Measurements from ENCODE around the gene ZNF786. TPM values are rescaled to one million over a fixed set of nuclear protein-coding genes. Genes with fewer than 3 reads are reported as not detected.

Gene ZNF786
- total and polyA plus RNA-seq, 10 of the 15 experiments (the other 5 are each of a cell fraction or from before 2014, with no cell fraction given), result 0.47 to 7.0 (median 4.2) TPM

DNA sequence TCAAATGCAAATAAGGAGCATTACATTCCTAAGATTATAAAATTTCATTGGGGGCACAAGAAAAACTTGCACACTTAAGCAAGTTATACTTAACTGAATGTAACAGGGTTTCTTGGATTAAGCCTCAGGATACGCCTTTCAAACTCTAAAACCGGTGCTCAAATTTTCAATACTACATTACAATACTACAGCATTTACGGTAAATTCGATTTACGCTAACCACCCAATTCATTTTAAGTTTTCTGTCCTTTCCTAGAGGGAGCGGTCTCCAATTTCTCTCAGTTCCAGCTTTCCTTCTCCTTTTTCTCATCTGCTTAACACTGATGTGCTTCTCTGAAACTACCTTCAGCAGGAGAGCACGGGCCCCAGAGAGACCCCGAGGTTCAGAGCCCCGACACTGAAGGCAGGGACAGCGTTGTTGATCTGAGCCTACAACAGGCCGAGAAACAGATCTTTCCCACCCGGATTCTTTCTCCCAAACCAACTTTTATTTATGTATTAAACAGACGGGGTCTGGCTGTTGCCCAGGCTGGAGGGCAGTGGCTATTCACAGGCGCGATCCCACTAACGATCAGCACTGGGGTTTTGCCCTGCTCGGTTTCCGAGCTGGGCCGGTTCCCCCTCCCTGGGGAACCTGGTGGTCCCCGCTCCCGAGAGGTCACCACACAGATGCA is 34.8 kb upstream of the ZNF786 start (continued):
- TF ChIP-seq SMC3 (IDR thresholded peaks at IDR 0.05; ENCODE audit: borderline replicate concordance, low read length), result no peak

DNA sequence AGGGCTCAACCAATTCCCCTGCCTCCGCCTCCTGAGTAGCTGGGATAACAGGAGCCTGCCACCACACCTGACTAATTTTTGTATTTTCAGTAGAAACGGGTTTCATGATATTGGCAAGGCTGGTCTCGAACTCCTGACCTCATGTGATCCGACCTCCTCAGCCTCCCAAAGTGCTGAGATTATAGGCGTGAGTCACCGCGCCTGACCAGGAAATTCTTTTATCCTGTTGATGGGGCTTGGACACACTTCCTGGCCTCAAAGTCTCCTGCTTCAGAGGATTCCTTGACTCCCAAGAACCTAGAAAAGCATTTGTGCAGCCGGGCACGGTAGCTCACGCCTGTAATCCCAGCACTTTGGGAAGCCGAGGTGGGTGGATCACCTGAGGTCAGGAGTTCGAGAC is 19.5 kb upstream of the ZNF786 start:
- no peaks in the 10 kb centered on the region for H3K4me1 ChIP-seq (ENCODE audit: control insufficient read depth, insufficient read depth, low read length)
- H2AFZ ChIP-seq (ENCODE audit: control insufficient read depth, low read depth, low read length), result no peak overlapping the region
- DNase-seq (ENCODE audit: low read depth, low spot score) (no peak), ATAC-seq (no peak), FAIRE-seq (no peak)
- no peak overlapping the region for H3K9ac ChIP-seq (ENCODE audit: control insufficient read depth, insufficient read depth, low read length)
- SMC1A ChIA-PET (ENCODE audit: uncharacterized antibody, unreplicated experiment), result no interaction called here
- CTCF ChIA-PET, result no interaction called here
- no peaks in the 10 kb centered on the region for H3K36me3 ChIP-seq (ENCODE audit: control insufficient read depth in 2 of 2, insufficient read depth in 2 of 2, low read length in 1 of 2)
- TF ChIP-seq SP1 (IDR thresholded peaks at IDR 0.05; ENCODE audit: low read depth, low read length), result no peak
- TF ChIP-seq, protein P1, sequence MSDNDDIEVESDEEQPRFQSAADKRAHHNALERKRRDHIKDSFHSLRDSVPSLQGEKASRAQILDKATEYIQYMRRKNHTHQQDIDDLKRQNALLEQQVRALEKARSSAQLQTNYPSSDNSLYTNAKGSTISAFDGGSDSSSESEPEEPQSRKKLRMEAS (IDR thresholded peaks at IDR 0.05; ENCODE audit: low read depth, low read length), result no peak
- TF ChIP-seq ZNF207 (IDR thresholded peaks at IDR 0.05; ENCODE audit: borderline replicate concordance), result no peak
- TF ChIP-seq, protein P2, sequence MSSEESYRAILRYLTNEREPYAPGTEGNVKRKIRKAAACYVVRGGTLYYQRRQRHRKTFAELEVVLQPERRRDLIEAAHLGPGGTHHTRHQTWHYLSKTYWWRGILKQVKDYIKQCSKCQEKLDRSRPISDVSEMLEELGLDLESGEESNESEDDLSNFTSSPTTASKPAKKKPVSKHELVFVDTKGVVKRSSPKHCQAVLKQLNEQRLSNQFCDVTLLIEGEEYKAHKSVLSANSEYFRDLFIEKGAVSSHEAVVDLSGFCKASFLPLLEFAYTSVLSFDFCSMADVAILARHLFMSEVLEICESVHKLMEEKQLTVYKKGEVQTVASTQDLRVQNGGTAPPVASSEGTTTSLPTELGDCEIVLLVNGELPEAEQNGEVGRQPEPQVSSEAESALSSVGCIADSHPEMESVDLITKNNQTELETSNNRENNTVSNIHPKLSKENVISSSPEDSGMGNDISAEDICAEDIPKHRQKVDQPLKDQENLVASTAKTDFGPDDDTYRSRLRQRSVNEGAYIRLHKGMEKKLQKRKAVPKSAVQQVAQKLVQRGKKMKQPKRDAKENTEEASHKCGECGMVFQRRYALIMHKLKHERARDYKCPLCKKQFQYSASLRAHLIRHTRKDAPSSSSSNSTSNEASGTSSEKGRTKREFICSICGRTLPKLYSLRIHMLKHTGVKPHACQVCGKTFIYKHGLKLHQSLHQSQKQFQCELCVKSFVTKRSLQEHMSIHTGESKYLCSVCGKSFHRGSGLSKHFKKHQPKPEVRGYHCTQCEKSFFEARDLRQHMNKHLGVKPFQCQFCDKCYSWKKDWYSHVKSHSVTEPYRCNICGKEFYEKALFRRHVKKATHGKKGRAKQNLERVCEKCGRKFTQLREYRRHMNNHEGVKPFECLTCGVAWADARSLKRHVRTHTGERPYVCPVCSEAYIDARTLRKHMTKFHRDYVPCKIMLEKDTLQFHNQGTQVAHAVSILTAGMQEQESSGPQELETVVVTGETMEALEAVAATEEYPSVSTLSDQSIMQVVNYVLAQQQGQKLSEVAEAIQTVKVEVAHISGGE (CRISPR knock-in tag; IDR thresholded peaks at IDR 0.05), result no peak
- no peak for TF ChIP-seq SIX5 (IDR thresholded peaks at IDR 0.05; ENCODE audit: low read depth, low read length, severe bottlenecking)
- BruUV-seq (replicated peaks), result no TSS peak
- no peaks in the 10 kb centered on the region for H4K20me1 ChIP-seq (ENCODE audit: control insufficient read depth, insufficient read depth)
- intact Hi-C loops (cut with micrococcal nuclease; ENCODE audit: unreplicated experiment) (no loop called here), in situ Hi-C loops (cut with MboI) (no loop called here)
- H3K4me3 ChIP-seq, result no peak overlapping the region
- no peaks in the 10 kb centered on the region for H3K27me3 ChIP-seq (replicated peaks in 1 of 2; ENCODE audit: control insufficient read depth in 2 of 2, insufficient read depth in 2 of 2, low read length in 1 of 2)
- no peak overlapping the region for H3K27ac ChIP-seq (ENCODE audit: control insufficient read depth, insufficient read depth)
- POLR2A ChIA-PET, result no interaction called here
- no peaks in the 10 kb centered on the region for H3K9me3 ChIP-seq (replicated peaks; ENCODE audit: control insufficient read depth, insufficient read depth, low read length)
- no peaks in the 10 kb centered on the region for H3K79me2 ChIP-seq (ENCODE audit: control insufficient read depth, insufficient read depth, low read length)
- RAD21 ChIA-PET (ENCODE audit: unreplicated experiment), result no interaction called here
- H3K4me2 ChIP-seq (ENCODE audit: control insufficient read depth, insufficient read depth), result no peak overlapping the region
- WGBS (ENCODE audit: insufficient coverage, insufficient replicate concordance, low lambda C conversion rate, missing lambda C conversion rate), result 71% methylated on average over 10 of the region's 12 CpGs
